Sigmoid colon (tissue), 4 donors: ENCODE measurements around the gene MARF1.

ENCODE experiments used
- CTCF ChIP-seq, 4 experiments: fragments of 450-650 bp in 3 of 4; fragments of 200-600 bp in 1 of 4; IDR thresholded peaks; one replicate each; pipeline ENCODE4 v1.5.1; 2016 to 2019; ENCODE audit warnings: antibody characterized with exemption in 4 of 4, mild to moderate bottlenecking in 3 of 4, moderate library complexity in 2 of 4
- EP300 ChIP-seq, 4 donors: sonication (generic); formaldehyde crosslinking; IDR thresholded peaks; one replicate each; pipeline ENCODE4 v1.6.1; 2017; ENCODE audit warnings: antibody characterized with exemption in 4 of 4
- POLR2A ChIP-seq, 2 donors: fragments of 450-650 bp; IDR thresholded peaks; one replicate each; pipeline ENCODE4 v1.6.1; 2016; ENCODE audit warnings: antibody characterized with exemption in 2 of 2, mild to moderate bottlenecking in 2 of 2, moderate library complexity in 2 of 2
- POLR2AphosphoS5 ChIP-seq, 4 donors: sonication (generic); formaldehyde crosslinking; IDR thresholded peaks; one replicate each; pipeline ENCODE4 v1.6.1; 2017; ENCODE audit warnings: antibody characterized with exemption in 4 of 4

- TF ChIP-seq CTCF (IDR thresholded peaks at IDR 0.05): no peak
- TF ChIP-seq EP300 (IDR thresholded peaks at IDR 0.05): no peak
- TF ChIP-seq POLR2A (IDR thresholded peaks at IDR 0.05): no peak
- no peak for TF ChIP-seq POLR2AphosphoS5 (IDR thresholded peaks at IDR 0.05)
Measured at GRCh38 chr16:15583526-15583925, 59.4 kb downstream of the MARF1 start.
